B cell (primary cell): Measurements from ENCODE around the gene AXIN1.
"Not testable (repeated sequence)": the region's sequence is repeated elsewhere in the genome, so short reads cannot be mapped to it uniquely, and the experiment has no call there.

Experiments used
- CTCF ChIP-seq: fragments of 200-600 bp; IDR thresholded peaks from one replicate; pipeline ENCODE4 v1.8.0; 2022; ENCODE audit warnings: antibody characterized with exemption, mild to moderate bottlenecking
- EZH2 ChIP-seq: IDR thresholded peaks from 2 replicates; pipeline ENCODE4 v1.6.1; 2012; ENCODE audit warnings: borderline replicate concordance, low read depth, mild to moderate bottlenecking, moderate library complexity, low read length; ENCODE audit not compliant: insufficient read depth, poor library complexity, severe bottlenecking

GRCh38 chr16:334861-335632 lies 17.5 kb downstream of the AXIN1 start:
- TF ChIP-seq EZH2, CTCF: not testable (repeated sequence)
